HG02943 (cell line): Measurements from ENCODE around the gene EVC2.
"Not testable (repeated sequence)": the region's sequence is repeated elsewhere in the genome, so short reads cannot be mapped to it uniquely, and the experiment has no call there.

Experiments used
- ATAC-seq: cut with Tn5 transposase; IDR thresholded peaks from one replicate; pipeline ENCODE4 v1.9.1; 2021; ENCODE audit warnings: mild to moderate bottlenecking, low read depth, moderate library complexity; ENCODE audit not compliant: unreplicated experiment

Gene EVC2

GRCh38 chr4:5631352-5632065 lies 76.8 kb downstream of the EVC2 start:
- no peak for ATAC-seq

GRCh38 chr4:5630762-5631161 lies 77.6 kb downstream of the EVC2 start:
- no peak for ATAC-seq

- no peak for ATAC-seq
Measured at GRCh38 chr4:5629542-5629941, 78.8 kb downstream of the EVC2 start.

- ATAC-seq = no peak
Measured at GRCh38 chr4:5626913-5627312, 81.4 kb downstream of the EVC2 start.

- no peak for ATAC-seq
Measured at GRCh38 chr4:5622596-5622995, 85.8 kb downstream of the EVC2 start.

- no peak for ATAC-seq
Measured at GRCh38 chr4:5619913-5620625, 88.3 kb downstream of the EVC2 start.

GRCh38 chr4:5618051-5618960 lies 90.1 kb downstream of the EVC2 start:
- ATAC-seq = no peak

- ATAC-seq = no peak
Measured at GRCh38 chr4:5616331-5616950, 91.9 kb downstream of the EVC2 start.

GRCh38 chr4:5615496-5616075 lies 92.8 kb downstream of the EVC2 start:
- no peak for ATAC-seq

- no peak for ATAC-seq
Measured at GRCh38 chr4:5611750-5612149, 96.6 kb downstream of the EVC2 start.

GRCh38 chr4:5609306-5610007 lies 98.9 kb downstream of the EVC2 start:
- no peak for ATAC-seq

- not testable (repeated sequence) for ATAC-seq
Measured at GRCh38 chr4:5593828-5594227, 114.5 kb downstream of the EVC2 start.

- ATAC-seq = no peak
Measured at GRCh38 chr4:5592272-5592671, 116.1 kb downstream of the EVC2 start.

- ATAC-seq = no peak
Measured at GRCh38 chr4:5589495-5589894, 118.9 kb downstream of the EVC2 start.

GRCh38 chr4:5588046-5588445 lies 120.3 kb downstream of the EVC2 start:
- no peak for ATAC-seq

- ATAC-seq = no peak
Measured at GRCh38 chr4:5575941-5576340, 132.4 kb downstream of the EVC2 start.

GRCh38 chr4:5574386-5574785 lies 134.0 kb downstream of the EVC2 start:
- no peak for ATAC-seq

- no peak for ATAC-seq
Measured at GRCh38 chr4:5573965-5574364, 134.4 kb downstream of the EVC2 start.

GRCh38 chr4:5572751-5573150 lies 135.6 kb downstream of the EVC2 start:
- no peak for ATAC-seq

GRCh38 chr4:5572114-5572513 lies 136.2 kb downstream of the EVC2 start:
- no peak for ATAC-seq
